Hair follicular keratinocyte (primary cell): ENCODE results near the gene PIP4P1. TPM values are rescaled to one million over a fixed set of nuclear protein-coding genes. Genes with fewer than 3 reads are reported as not detected.

Experiments used
- total RNA-seq: library from RNA; depleted of rRNA; stranded (reverse); fragments of >200 nt; gene quantifications from 2 replicates; pipeline ENCODE4 v1.2.3, GENCODE V29; 2015

The PIP4P1 gene
- 12.1 and 12.2 TPM in 2 replicates for total RNA-seq

DNA sequence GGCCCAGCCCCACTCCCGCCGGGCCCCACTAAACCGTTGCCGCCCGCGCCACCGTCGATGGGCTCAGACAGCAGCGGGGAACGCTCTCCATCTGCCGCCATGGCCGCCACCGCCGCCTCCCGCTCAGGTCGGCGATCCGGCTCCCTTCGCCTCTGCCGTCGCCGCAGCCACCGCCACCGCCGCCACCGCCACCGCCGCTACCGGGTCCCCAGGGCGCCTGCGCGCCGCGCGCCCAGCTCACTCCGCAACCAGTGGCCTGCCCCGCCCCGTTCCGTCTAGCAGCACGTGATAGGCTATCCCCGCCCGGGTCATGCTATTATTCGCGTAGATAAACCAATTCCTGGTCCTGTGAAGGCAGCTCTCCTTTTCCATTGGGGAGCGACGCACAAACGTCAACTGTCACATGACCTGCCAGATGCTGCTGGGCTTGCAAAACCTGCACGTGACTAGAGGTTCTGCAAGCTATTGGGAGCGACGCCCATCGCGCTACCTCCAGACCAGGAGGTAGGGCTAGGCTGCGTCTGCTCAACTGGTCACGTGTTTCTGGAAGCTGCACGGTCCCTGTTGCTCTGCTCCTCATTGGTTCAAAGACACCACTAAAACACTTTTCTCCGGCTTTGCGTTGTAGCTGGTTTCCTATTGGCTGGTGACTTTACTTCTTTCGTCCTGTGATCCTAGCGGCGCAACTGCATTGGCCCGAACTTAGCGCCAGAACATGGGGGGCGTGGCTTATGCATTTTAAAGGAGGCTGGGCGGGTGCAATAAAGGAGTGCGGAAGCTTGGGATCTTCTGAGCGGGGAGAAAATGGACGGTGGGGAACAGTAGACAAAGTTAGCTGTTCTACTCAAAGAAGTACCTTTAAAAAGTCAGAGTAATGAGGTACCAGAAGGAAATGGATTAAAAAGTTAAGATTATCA is at the start of gene PIP4P1:
Gene PIP4P1 (minus strand): TSS at position 210 of the 917 bp plus-strand sequence. CDS start 109 bp downstream, at position 101.

DNA sequence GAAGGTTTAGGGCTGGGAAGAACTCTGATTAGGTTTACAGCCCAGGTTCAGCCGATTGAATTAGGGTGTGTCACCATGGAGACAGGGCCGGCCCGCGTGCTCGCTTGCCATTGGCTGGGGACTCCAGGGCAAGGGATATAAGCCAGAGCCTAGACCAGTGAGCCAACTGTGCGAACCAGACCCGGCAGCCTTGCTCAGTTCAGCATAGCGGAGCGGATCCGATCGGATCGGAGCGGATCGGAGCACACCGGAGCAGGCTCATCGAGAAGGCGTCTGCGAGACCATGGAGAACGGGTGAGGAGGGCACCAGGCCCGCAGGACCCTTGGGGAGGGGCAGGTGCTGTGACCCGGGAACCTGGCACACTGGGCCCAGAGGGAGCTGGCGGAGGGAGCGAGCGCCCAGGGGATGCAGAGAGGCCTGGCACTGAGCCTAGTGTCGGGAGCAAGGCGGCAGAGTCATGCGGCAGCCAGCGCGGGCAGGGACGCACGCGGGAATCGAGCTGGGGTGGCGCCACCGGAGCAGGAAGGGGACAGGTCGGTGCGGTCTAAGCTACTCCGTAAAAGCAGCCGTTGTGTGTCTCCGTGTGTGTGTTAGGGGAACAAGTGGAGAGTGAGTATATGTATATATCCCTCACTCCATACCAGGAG is 8.1 kb upstream of the PIP4P1 start, which contains the start of gene PNP:
Gene PNP (plus strand): TSS at position 165 of the 648 bp plus-strand sequence. CDS start 119 bp downstream, at position 284.

GRCh38 chr14:20454516-20455354 is 6.5 kb downstream of the PIP4P1 start, which contains the start of the genes APEX1 and OSGEP:
APEX1 (plus strand) TSS chr14:20455226; CDS start chr14:20455646, 420 bp downstream.
OSGEP (minus strand) TSS chr14:20454812; CDS start chr14:20454683, 129 bp downstream.

DNA sequence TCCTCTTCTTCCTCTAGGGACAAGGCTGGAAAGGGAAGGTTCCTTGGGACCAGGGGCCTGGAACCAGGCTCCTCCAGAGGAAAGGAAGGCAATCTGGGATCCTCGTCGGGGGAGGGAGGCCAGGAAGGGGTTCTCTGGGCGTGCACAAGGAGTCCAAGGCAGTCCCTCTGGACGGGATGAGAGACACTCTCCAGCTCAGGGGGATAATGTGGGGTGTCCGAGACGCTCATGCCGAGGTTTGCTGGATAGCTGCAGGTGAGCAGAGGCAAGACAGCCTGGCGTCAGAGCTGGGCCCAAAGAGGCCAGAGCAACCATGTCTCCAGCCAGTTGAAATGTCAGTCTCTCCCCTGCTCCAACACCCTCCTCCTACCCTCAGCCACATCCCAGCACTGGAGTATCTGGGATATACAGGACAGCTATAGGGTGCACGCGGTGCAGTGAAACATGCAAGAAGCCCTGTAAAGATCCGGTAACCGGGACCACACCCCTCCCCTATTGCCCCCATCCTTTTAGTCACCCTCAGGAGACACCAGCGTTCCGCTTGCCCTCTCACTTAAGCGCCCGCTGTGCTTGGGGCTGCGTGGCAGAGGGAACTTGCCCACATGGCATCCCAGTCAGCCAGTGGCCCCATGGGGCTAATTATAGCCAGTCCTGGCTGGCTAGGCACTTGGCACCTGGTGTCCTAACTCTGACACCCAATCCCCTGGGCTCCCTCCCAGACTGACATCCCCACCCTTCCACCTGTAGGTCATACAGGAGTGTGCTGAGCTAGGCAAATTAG is 25.5 kb downstream of the PIP4P1 start, which contains the start of gene KLHL33:
Gene KLHL33 (minus strand): TSS at position 585 of the 781 bp plus-strand sequence. CDS start 355 bp downstream, at position 230.

DNA sequence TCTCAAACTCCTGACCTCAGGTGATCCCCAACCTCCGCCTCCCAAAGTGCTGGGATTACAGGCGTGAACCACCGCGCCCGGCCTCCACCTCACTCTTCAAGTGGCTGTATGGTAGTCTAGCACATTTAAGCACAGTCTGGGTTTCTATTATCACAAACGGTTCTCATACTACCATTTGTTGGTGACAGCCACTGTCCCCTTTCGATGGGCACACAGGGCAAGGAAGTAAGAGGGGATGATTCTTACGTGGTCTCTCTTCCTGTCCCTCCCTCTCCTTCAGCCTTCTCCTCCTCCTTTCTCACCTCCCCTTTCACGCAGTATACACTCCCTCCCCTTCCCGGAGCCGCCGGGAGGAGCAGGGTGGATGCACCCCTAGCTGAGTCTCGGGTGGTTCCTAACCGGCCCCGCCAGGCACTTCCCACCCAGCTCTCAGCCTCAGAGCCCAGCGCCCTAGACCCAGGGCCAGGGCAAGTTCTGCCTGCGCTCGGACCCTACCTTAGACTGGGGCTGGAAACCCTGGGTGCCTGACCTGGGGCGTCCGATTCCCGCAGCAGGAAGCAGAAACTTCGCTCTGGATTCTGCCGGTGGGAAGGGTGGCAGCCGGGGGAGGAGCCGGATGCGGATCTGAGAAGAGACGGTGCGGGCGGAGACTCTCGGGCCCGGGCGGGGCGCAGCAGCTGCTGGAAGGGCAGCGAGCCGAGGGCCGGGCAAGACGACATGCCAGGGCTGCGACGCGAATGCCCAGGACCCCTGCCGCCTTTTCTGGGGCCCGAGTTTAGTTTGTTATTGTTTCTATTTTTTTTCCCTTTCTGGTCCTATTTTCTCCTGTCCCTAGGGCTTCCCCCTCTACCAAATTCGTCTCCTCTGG is 48.1 kb downstream of the PIP4P1 start, which contains the start of gene TEP1:
Gene TEP1 (minus strand): TSS at position 626 of the 868 bp plus-strand sequence. CDS start 5,062 bp downstream, outside the sequence.

Other genes with a start within 250 kb of the PIP4P1 start
- not detected in 2 replicates for gene OR11H6, start 237.7 kb downstream of the PIP4P1 start, total RNA-seq
- gene OR11H7, start 232.5 kb downstream of the PIP4P1 start, total RNA-seq = not detected in 2 replicates
- not detected in 2 replicates for gene OR11H4, start 222.1 kb downstream of the PIP4P1 start, total RNA-seq
- gene TTC5, start 155.5 kb downstream of the PIP4P1 start, total RNA-seq = 8.6 and 11.2 TPM in 2 replicates
- 63.8 and 83.6 TPM in 2 replicates for gene CCNB1IP1, start 128.2 kb downstream of the PIP4P1 start, total RNA-seq
- gene PARP2, start 117.8 kb downstream of the PIP4P1 start, total RNA-seq = 11.9 and 13.7 TPM in 2 replicates
- 10.1 and 16.0 TPM in 2 replicates for gene TEP1, start 47.9 kb downstream of the PIP4P1 start, total RNA-seq
- not detected in 2 replicates for gene KLHL33, start 25.3 kb downstream of the PIP4P1 start, total RNA-seq
- gene OSGEP, start 6.6 kb downstream of the PIP4P1 start, total RNA-seq = 38.0 and 55.1 TPM in 2 replicates
- gene APEX1, start 6.2 kb downstream of the PIP4P1 start, total RNA-seq = 136 and 200 TPM in 2 replicates
- gene PNP, start 8.0 kb upstream of the PIP4P1 start, total RNA-seq = 192 and 219 TPM in 2 replicates
- gene RNASE10, start 44.1 kb upstream of the PIP4P1 start, total RNA-seq = not detected in 2 replicates
- not detected in 2 replicates for gene RNASE9, start 99.6 kb upstream of the PIP4P1 start, total RNA-seq
- not detected in 2 replicates for gene RNASE11, start 126.6 kb upstream of the PIP4P1 start, total RNA-seq
- not detected in 2 replicates for gene RNASE12, start 129.9 kb upstream of the PIP4P1 start, total RNA-seq
- not detected in 2 replicates for gene OR6S1, start 180.3 kb upstream of the PIP4P1 start, total RNA-seq
- gene RNASE4, start 223.1 kb upstream of the PIP4P1 start, total RNA-seq = 4.0 and 10.7 TPM in 2 replicates
- gene ANG, start 227.3 kb upstream of the PIP4P1 start, total RNA-seq = 5.5 and 10.1 TPM in 2 replicates